Esophagus squamous epithelium (tissue), 4 donors: ENCODE measurements around the gene MROH8.

Experiments used
- POLR2A ChIP-seq, 4 donors: fragments of 450-650 bp; IDR thresholded peaks; one replicate each; pipeline ENCODE4 v1.6.1; 2017; ENCODE audit warnings: antibody characterized with exemption in 4 of 4, mild to moderate bottlenecking in 4 of 4, moderate library complexity in 3 of 4
- TF ChIP-seq, protein P1 (sequence below), 6 experiments: fragments of 450-650 bp in 4 of 6; fragments of 200-600 bp in 2 of 6; sonication (generic) in 2 of 6; IDR thresholded peaks; one replicate each; pipeline ENCODE4 v1.5.1; 2016 to 2019; ENCODE audit warnings: antibody characterized with exemption in 6 of 6, mild to moderate bottlenecking in 4 of 6, moderate library complexity in 4 of 6

DNA sequence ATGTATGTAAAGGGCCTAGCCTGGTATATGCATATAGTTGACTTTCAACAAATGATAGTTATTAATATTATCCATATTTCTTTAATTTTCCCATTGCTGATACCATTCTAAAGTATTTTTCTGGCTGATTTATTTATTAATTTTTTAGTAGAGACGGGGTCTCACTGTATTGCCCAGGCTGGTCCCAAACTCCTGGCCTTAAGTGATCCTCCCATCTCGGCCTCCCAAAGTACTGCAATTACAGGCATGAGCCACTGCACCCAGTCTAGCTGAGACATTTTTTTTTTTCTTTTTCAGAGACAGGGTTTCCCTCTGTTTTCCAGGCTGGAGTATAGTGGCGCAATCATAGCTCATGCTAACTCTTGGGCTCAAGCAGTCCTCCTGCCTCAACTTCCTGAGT is 29.8 kb upstream of the MROH8 start:
- TF ChIP-seq, protein P1, sequence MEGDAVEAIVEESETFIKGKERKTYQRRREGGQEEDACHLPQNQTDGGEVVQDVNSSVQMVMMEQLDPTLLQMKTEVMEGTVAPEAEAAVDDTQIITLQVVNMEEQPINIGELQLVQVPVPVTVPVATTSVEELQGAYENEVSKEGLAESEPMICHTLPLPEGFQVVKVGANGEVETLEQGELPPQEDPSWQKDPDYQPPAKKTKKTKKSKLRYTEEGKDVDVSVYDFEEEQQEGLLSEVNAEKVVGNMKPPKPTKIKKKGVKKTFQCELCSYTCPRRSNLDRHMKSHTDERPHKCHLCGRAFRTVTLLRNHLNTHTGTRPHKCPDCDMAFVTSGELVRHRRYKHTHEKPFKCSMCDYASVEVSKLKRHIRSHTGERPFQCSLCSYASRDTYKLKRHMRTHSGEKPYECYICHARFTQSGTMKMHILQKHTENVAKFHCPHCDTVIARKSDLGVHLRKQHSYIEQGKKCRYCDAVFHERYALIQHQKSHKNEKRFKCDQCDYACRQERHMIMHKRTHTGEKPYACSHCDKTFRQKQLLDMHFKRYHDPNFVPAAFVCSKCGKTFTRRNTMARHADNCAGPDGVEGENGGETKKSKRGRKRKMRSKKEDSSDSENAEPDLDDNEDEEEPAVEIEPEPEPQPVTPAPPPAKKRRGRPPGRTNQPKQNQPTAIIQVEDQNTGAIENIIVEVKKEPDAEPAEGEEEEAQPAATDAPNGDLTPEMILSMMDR (IDR thresholded peaks at IDR 0.05), result no peak
- TF ChIP-seq POLR2A (IDR thresholded peaks at IDR 0.05), result no peak
